WTC11 (cell line): ENCODE data around the gene CIDEC. TPM values are rescaled to one million over a fixed set of nuclear protein-coding genes. Genes with fewer than 3 reads are reported as not detected.
"Not testable (repeated sequence)": the region's sequence is repeated elsewhere in the genome, so short reads cannot be mapped to it uniquely, and the experiment has no call there.

Experiments used
- ATAC-seq: fragments of 200-7000 bp; cut with Tn5 transposase; 2 replicates; pipeline ENCODE4 v1.10.0; 2021; ENCODE audit warnings: mild to moderate bottlenecking, moderate library complexity
- CTCF ChIA-PET: fragments of 300-600 bp; sonication (Branson Sonifier 250); formaldehyde crosslinking; loops from one replicate; lab custom pipeline; 2021; ENCODE audit warnings: antibody characterized with exemption; lab: Charles Lee
- POLR2A ChIA-PET: fragments of 350-600 bp; sonication (Branson Sonifier 250); formaldehyde crosslinking; loops from one replicate; lab custom pipeline; 2021; ENCODE audit warnings: antibody characterized with exemption; lab: Charles Lee
- DNase-seq: peaks from one replicate; pipeline ENCODE4 v3.0.0; 2021; ENCODE audit warnings: low spot score
- H3K27ac Mint-ChIP-seq: 2 replicates; pipeline ENCODE4 v1.8.0; 2021; ENCODE audit warnings: mixed read lengths
- H3K27me3 Mint-ChIP-seq: 2 replicates; pipeline ENCODE4 v1.8.0; 2021; ENCODE audit warnings: low read depth, mild to moderate bottlenecking, moderate library complexity, mixed read lengths
- H3K36me3 Mint-ChIP-seq: 2 replicates; pipeline ENCODE4 v1.8.0; 2021; ENCODE audit warnings: mixed read lengths
- H3K4me1 Mint-ChIP-seq: 2 replicates; pipeline ENCODE4 v1.8.0; 2022; ENCODE audit warnings: mixed read lengths
- H3K4me3 Mint-ChIP-seq: 2 replicates; pipeline ENCODE4 v1.8.0; 2021; ENCODE audit warnings: mild to moderate bottlenecking, moderate library complexity, mixed read lengths
- H3K9me3 Mint-ChIP-seq: 2 replicates; pipeline ENCODE4 v1.8.0; 2021; ENCODE audit warnings: mixed read lengths
- AFF4 ChIP-seq: sonication (generic); formaldehyde crosslinking; IDR thresholded peaks from 2 replicates; pipeline ENCODE4 v1.8.1; 2023; ENCODE audit warnings: mild to moderate bottlenecking, missing genetic modification reagents, borderline replicate concordance
- FOXP1 ChIP-seq: sonication (generic); formaldehyde crosslinking; IDR thresholded peaks from 2 replicates; pipeline ENCODE4 v1.8.0; 2022; ENCODE audit warnings: missing genetic modification reagents, mild to moderate bottlenecking, moderate library complexity, borderline replicate concordance
- GABPB1 ChIP-seq: sonication (generic); formaldehyde crosslinking; IDR thresholded peaks from 2 replicates; pipeline ENCODE4 v1.8.1; 2023; ENCODE audit warnings: mild to moderate bottlenecking, missing genetic modification reagents
- MXD4 ChIP-seq: fragments of 250-450 bp; sonication (Bioruptor Pico); IDR thresholded peaks from 2 replicates; pipeline ENCODE4 v1.8.0; 2021; ENCODE audit warnings: mild to moderate bottlenecking, moderate library complexity, borderline replicate concordance
- NR2C2 ChIP-seq: sonication (generic); formaldehyde crosslinking; IDR thresholded peaks from 2 replicates; pipeline ENCODE4 v1.8.0; 2022; ENCODE audit warnings: mild to moderate bottlenecking, missing genetic modification reagents
- OVOL2 ChIP-seq: fragments of 250-450 bp; sonication (Bioruptor Pico); IDR thresholded peaks from 2 replicates; pipeline ENCODE4 v1.9.0; 2021; ENCODE audit warnings: mild to moderate bottlenecking, borderline replicate concordance
- PRRX2 ChIP-seq: fragments of 250-450 bp; sonication (Bioruptor Pico); IDR thresholded peaks from 2 replicates; pipeline ENCODE4 v1.8.0; 2021; ENCODE audit warnings: mild to moderate bottlenecking
- SMAD4 ChIP-seq: sonication (generic); formaldehyde crosslinking; IDR thresholded peaks from 2 replicates; pipeline ENCODE4 v1.8.0; 2022; ENCODE audit warnings: mild to moderate bottlenecking, missing genetic modification reagents
- ZNF138 ChIP-seq: sonication (generic); formaldehyde crosslinking; conservative IDR thresholded peaks from 2 replicates; pipeline ENCODE4 v1.8.1; 2022; ENCODE audit warnings: mild to moderate bottlenecking, moderate library complexity, missing genetic modification reagents
- ZNF423 ChIP-seq: fragments of 250-450 bp; sonication (Bioruptor Pico); IDR thresholded peaks from 2 replicates; pipeline ENCODE4 v2.1.2; 2022; ENCODE audit warnings: mild to moderate bottlenecking, moderate library complexity
- ZNF532 ChIP-seq: fragments of 250-450 bp; sonication (Bioruptor Pico); IDR thresholded peaks from 2 replicates; pipeline ENCODE4 v1.9.0; 2021; ENCODE audit warnings: mild to moderate bottlenecking, borderline replicate concordance
- ZNF671 ChIP-seq: fragments of 250-450 bp; sonication (Bioruptor Pico); IDR thresholded peaks from 2 replicates; pipeline ENCODE4 v1.8.0; 2021; ENCODE audit warnings: mild to moderate bottlenecking
- total RNA-seq: library from RNA; stranded (reverse); gene quantifications from 3 replicates; pipeline ENCODE4 v1.2.3, GENCODE V29; 2021
- TF ChIP-seq, protein P1 (sequence below): sonication (generic); formaldehyde crosslinking; IDR thresholded peaks from 2 replicates; pipeline ENCODE4 v1.8.1; 2022; ENCODE audit warnings: missing genetic modification reagents, borderline replicate concordance

CIDEC gene
- total RNA-seq, 1 experiment from 2014 or later = not detected

DNA sequence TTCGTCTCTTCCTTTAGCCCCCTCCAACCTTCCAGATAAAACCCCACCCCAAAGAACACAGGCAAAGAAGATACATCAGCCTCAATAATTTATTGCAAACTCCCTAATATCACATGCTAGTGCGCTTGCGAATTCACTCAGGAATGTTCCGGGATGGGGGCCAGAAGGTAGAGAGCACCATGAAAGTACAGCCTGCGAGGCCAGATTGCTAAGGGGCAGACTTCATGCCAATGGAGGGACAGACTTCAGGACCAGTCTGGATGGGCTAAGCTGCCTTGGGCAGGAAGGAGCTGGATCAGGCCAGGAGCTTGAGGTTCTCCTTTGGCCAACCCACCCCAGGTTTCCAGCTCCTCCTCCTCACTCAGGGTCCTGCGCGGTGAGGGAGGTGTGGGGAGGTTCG lies 13.4 kb downstream of the CIDEC start (continued):
- TF ChIP-seq AFF4 (CRISPR knock-in tag) (no peak), MXD4 (CRISPR knock-in tag) (no peak), OVOL2 (no peak), NR2C2 (CRISPR knock-in tag) (no peak), ZNF532 (no peak), GABPB1 (CRISPR knock-in tag) (no peak), ZNF423 (CRISPR knock-in tag) (no peak), SMAD4 (CRISPR knock-in tag) (no peak)
- TF ChIP-seq, protein P1, sequence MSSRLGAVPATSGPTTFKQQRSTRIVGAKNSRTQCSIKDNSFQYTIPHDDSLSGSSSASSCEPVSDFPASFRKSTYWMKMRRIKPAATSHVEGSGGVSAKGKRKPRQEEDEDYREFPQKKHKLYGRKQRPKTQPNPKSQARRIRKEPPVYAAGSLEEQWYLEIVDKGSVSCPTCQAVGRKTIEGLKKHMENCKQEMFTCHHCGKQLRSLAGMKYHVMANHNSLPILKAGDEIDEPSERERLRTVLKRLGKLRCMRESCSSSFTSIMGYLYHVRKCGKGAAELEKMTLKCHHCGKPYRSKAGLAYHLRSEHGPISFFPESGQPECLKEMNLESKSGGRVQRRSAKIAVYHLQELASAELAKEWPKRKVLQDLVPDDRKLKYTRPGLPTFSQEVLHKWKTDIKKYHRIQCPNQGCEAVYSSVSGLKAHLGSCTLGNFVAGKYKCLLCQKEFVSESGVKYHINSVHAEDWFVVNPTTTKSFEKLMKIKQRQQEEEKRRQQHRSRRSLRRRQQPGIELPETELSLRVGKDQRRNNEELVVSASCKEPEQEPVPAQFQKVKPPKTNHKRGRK (CRISPR knock-in tag) = no peak

DNA sequence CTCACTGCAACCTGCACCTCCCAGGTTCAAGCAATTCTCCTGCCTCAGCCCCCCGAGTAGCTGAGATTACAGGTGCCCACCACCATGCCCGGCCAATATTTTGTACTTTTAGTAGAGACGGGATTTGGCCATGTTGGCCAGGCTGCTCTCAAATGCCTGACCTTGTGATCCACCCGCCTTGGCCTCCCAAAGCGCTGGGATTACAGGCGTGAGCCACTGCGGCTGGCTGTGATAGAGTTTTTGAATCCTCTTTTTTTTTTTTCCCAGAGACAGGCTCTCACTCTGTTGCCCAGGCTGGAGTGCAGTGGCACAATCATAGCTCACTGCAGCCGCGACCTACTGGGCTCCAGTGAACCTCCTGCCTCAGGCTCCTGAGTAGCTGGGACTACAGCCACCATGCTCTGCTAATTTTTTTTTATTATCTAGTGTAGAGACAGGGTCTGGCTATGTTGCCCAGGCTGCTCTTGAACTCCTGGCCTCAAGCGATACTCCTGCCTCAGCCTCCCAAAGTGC lies 14.9 kb downstream of the CIDEC start:
- H3K27ac Mint-ChIP-seq, H3K36me3 Mint-ChIP-seq, H3K4me3 Mint-ChIP-seq, DNase-seq, ATAC-seq, POLR2A ChIA-PET, H3K9me3 Mint-ChIP-seq: not testable (repeated sequence)
- H3K4me1 Mint-ChIP-seq = peaks cover 16% of the 10 kb centered on the region
- CTCF ChIA-PET = interaction anchor here (0.6 to 2.5 kb wide), 4 partner anchors 38 to 372 kb away, joined by 3 to 9 read pairs (median 4); partner anchors contain the start of gene CRELD1
- H3K27me3 Mint-ChIP-seq = peaks cover 15% of the 10 kb centered on the region

GRCh38 chr3:9864200-9864927 lies 15.7 kb downstream of the CIDEC start:
- DNase-seq (no peak), ATAC-seq (no peak)
- ChIA-PET POLR2A (no interaction called here), CTCF (interaction anchor here (0.7 to 2.5 kb wide), 7 partner anchors 16 to 82 kb away, joined by 3 to 9 read pairs (median 3); partner anchors contain the start of genes CIDEC, CRELD1 and RPUSD3)
- Mint-ChIP-seq H3K4me3 (no peak overlapping the region), H3K36me3 (no peaks in the 10 kb centered on the region), H3K27me3 (peaks cover 15% of the 10 kb centered on the region), H3K4me1 (peaks cover 17% of the 10 kb centered on the region), H3K9me3 (no peaks in the 10 kb centered on the region), H3K27ac (no peak overlapping the region)
- TF ChIP-seq ZNF671 (CRISPR knock-in tag) = no peak
- TF ChIP-seq FOXP1 (CRISPR knock-in tag) = no peak
- TF ChIP-seq PRRX2 (CRISPR knock-in tag) = no peak
- no peak for TF ChIP-seq ZNF138
